Non-pigmented ciliary epithelial cell (primary cell): ENCODE results near the gene BCO1.
"Not testable (repeated sequence)": the region's sequence is repeated elsewhere in the genome, so short reads cannot be mapped to it uniquely, and the experiment has no call there.

Experiments used
- DNase-seq: peaks from one replicate; pipeline ENCODE4 v3.0.0-alpha.2; 2010; ENCODE audit warnings: low read depth

BCO1 gene, protein sequence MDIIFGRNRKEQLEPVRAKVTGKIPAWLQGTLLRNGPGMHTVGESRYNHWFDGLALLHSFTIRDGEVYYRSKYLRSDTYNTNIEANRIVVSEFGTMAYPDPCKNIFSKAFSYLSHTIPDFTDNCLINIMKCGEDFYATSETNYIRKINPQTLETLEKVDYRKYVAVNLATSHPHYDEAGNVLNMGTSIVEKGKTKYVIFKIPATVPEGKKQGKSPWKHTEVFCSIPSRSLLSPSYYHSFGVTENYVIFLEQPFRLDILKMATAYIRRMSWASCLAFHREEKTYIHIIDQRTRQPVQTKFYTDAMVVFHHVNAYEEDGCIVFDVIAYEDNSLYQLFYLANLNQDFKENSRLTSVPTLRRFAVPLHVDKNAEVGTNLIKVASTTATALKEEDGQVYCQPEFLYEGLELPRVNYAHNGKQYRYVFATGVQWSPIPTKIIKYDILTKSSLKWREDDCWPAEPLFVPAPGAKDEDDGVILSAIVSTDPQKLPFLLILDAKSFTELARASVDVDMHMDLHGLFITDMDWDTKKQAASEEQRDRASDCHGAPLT

GRCh38 chr16:81238296-81239011 is at the start of gene BCO1:
Gene BCO1, plus strand, starts transcription at chr16:81238689. Its CDS starts 220 bp downstream, at chr16:81238909.
- DNase-seq = peak; percentile 63

DNA sequence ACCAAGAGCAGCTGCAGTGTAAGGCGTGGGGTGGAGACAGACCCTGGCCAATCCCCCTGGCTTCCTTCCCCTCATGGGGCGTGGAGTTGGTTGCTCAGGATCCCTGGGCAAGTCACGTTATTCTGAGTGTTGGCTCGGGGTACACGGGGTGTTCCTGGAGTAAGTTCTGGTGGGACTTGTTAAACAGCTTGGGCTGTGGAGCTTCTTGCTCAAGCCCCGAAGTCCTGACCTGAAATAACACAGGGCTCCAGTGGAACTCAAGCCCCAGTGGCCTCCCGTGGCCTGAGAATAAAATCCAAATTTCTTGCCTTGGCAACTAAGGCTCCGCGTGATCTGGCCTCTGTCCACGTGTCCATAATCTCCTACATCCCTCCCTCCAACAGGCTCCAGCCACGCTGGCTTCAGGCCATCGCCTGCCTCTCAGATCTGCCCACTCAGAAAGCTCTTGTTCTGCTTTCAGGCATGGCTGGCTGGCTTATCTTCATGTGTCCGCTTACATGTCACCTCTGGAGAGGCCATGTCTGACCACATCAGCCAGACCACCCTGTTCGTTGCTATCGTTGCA is 49.3 kb upstream of the BCO1 start:
- peak; percentile 47 for DNase-seq

DNA sequence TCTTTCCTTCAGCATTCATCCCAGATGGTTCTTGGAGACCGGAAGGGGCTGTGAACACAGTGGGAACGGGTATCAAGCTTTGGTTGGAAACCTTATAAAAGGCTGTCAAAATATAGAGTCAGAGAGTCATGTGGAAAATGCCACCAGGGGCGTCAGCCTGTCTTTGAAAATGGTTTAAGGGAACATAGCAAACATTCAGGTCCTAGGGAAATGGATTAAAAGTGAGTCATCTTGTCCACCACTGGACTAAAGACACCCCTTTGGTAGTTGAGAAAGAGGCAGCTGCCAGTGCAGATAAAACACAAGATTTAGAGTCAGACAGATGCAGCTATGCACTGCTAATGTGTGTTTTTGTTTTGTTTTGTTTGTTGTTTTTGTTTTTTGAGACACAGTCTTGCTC is 47.8 kb upstream of the BCO1 start:
- DNase-seq = peak; percentile 30

DNA sequence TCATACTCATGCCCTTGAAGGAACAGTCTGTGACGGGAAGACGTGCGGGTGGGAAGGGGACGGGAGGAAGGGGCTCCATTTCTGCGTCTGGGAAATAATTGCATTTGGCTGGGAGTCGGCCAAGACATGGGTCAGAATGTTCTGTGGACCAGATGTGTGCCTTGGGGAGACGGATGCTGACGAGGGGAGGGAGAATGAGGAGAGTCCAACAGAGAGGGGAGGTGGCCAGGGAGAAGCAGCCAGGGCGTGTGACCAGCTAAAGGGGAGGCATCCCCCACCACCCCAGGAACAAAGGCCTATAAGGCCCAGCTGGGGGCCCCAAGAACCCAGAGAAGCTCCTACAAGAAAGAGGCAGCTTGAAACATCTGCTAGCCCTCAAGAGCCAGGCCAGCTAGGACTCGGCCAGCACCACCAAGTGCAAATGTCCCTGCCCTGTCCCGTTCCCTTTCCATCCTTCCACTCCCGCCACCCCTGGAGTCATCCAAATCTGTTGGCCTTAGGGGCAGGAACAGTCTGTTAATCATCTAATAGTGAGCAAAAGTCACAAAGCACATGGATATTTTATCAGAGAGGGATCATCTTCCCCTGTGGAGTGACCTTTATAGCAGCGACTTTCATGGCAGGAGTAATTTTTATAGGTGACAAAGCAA is 42.5 kb upstream of the BCO1 start:
- DNase-seq = no peak

DNA sequence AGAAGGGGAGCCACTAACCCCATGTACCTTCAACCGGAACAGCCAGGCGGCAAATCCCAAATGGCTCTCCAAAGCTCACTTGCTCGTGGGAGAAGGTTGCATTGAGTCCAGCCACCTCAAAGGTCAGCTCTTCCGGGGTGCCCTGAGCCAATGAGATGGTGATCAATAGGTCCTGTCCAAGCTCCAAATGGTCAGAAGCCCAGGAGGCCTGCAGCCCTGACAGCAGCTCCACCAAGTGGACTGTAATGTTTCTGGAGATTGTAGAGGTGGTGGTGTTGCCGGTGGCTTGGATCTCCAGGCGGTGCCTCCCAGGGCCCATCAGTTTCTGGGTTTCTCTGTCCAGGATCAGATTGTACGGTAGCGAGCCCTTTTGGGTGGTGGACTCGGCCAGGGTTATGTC is 39.9 kb upstream of the BCO1 start:
- no peak for DNase-seq

DNA sequence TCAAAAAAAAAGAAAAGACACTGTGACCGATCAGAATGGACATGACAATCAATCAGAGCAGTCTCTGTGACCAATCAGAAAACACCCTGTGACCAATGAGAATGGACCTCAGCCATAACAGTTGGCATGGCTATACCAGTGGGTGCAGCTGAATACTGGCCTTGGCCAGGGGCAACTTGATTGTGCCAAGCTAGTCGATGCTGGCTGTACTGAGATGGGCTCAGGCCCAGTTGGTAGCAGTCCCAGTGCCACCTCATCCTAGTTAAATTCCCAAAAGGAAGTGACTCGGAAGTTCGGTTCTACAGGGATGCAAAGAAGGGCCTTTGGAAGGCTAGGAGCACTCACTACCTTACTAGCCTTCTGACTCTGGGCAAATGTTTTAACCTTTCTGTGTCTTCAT is 37.2 kb upstream of the BCO1 start:
- DNase-seq = no peak

DNA sequence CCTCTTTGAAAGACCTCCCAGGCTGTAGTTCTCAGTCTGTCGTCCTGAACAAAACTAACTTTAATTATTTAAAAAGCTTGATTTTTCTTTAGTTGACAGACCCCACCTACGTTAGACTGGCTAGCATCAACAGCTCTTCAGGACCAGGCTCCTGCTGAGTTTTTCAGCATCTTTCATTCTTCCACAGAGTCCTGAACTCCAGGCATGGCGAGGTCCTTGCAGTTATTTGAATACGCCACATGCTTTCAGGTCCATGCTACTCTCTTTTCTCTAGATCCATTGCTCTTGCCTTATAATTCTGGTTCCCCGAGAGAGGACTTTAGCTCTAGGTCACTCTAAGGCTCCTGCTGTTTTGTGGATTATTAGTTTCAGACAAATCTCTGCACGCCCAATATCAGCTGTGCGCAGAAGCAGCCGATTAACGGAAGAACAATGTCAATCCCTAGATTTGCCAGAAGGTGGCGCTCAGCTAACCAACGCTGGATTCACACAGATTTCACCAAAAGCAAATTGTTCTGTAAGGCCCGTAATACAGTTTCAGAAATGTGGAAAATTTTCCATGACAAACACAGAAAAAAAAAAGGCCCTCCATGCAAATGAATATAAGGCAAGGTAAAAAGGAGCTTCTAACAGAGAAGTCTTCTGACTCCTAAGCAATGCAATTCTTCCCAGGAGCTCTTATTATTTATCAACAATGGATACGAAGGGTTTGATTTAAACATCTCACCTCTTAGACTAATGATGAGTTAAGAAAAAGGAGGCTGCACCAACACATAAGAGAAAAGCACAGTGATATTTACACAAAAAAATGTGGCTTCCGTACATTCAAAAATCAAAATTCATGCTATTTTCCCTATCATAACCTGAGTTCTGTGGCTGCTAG is 33.5 kb upstream of the BCO1 start:
- DNase-seq = peak; percentile 32

DNA sequence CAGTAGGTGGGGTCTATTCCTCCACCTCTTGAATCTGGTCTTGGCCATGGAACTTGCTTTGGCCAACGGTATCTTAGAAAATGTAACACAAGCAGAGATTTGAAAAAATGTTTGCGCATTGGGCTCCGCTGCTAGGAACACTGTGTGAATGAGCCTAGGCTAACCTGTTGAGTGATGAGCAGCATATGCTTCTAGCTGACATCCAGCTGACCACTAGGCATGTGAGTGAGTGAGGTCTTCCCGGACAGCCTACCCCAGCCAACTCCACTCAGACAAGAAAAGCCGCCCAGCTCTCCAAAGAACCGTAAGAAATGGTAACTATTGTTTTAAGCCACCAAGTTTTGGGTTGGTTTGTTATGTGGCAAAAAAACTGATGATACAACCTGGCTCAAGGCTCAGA is 31.4 kb upstream of the BCO1 start:
- no peak for DNase-seq

GRCh38 chr16:81210807-81211206 is 27.7 kb upstream of the BCO1 start:
- no peak for DNase-seq

- no peak for DNase-seq
These were observed 25.5 kb upstream of the BCO1 start for GRCh38 chr16:81212830-81213465.

GRCh38 chr16:81214745-81215166 is 23.7 kb upstream of the BCO1 start:
- no peak for DNase-seq

- DNase-seq = no peak
These were observed 22.4 kb upstream of the BCO1 start for GRCh38 chr16:81216114-81216513.

- DNase-seq = no peak
These were observed 21.8 kb upstream of the BCO1 start for GRCh38 chr16:81216706-81217105.

DNA sequence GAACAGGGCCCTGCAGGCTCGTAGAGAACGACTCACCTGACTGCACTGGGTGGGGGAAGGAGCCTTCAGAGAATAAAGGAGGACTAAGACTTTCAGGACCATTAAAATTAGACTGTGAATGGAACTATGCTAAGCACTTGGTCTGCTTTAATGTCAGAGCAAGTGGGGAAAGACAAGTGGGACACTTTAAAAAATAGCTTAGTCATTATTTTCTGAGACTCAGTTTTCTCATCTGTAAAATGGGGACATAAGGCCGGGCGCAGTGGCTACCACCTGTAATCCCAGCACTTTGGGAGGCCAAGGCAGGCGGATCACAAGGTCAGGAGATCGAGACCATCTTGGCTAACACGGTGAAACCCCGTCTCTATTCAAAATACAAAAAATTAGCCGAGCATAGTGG is 19.3 kb upstream of the BCO1 start:
- DNase-seq = no peak

- DNase-seq = no peak
These were observed 18.1 kb upstream of the BCO1 start for GRCh38 chr16:81220349-81220748.

GRCh38 chr16:81221731-81222130 is 16.8 kb upstream of the BCO1 start:
- DNase-seq = no peak

GRCh38 chr16:81224824-81225223 is 13.7 kb upstream of the BCO1 start:
- DNase-seq = no peak

DNA sequence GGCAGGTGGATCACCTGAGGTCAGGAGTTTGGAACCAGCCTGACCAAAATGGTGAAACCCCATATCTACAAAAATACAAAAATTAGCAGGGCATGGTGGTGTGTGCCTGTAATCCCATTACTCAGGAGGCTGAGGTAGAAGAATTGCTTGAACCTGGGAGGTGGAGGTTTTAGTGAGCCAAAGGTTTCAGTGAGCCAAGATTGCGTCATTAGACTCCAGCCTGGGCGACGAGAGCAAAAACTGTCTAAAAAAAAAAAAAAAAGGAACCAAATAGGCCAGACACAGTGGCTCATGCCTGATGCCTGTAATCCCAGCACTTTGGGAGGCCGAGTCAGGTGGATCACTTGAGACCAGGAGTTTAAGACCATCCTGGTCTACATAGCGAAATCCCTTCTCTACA is 12.8 kb upstream of the BCO1 start:
- DNase-seq = not testable (repeated sequence)

GRCh38 chr16:81227785-81228184 is 10.7 kb upstream of the BCO1 start:
- DNase-seq = no peak

GRCh38 chr16:81229811-81230210 is 8.7 kb upstream of the BCO1 start:
- DNase-seq = no peak

DNA sequence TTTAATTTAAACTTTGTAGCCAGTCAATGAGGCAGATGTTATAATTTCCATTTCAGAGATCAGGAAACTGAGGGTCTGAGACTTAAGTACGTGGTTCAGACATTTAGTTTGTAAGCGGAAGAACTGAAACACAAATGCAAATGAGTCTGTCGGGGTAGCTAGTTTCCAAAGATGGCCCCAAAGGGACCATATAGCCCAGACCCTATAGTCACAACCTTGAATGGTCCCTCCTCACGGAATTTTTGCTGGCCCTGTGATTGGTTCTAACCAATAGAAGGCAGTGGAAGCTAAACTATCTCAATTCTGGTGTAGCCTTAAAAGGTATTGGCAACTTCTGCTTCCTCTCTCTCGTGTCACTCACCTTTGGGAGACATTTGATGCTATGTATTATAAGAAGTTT is 7.5 kb upstream of the BCO1 start:
- no peak for DNase-seq
